GM20000 (cell line): ENCODE results near the gene PRDM16.

Experiments used
- DNase-seq: peaks from one replicate; pipeline ENCODE4 v3.0.0; 2012; ENCODE audit warnings: low spot score
- CTCF ChIP-seq: IDR thresholded peaks from 2 replicates; pipeline ENCODE4 v1.5.1; 2012; ENCODE audit warnings: mild to moderate bottlenecking, control low read depth; ENCODE audit errors: extremely low read depth, missing control alignments

PRDM16 gene

GRCh38 chr1:3481836-3482375 is 412.9 kb downstream of the PRDM16 start:
- TF ChIP-seq CTCF: no peak
- no peak for DNase-seq

- no peak for DNase-seq
- TF ChIP-seq CTCF: no peak
Observed at GRCh38 chr1:3482378-3482849, 413.4 kb downstream of the PRDM16 start.

DNA sequence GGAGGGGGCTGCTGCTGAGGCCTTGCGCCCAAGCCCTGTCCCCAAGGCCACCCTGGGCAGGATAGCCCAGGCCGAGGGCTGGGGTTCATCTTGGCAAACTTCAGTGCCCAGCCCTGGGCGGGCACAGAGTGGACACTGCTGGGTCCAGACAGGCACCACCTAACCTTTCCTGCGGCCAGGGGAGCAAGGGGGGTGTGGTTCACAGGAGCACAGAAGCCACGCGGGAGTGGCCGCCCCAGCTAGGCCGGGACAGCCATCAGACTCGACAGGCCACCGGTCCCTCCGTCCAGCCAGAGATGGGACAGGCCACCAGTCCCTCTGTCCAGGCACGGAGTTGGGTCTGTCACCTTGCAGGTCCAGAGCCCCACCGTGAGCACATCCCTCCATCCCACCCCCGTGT is 414.4 kb downstream of the PRDM16 start:
- TF ChIP-seq CTCF: no peak

DNA sequence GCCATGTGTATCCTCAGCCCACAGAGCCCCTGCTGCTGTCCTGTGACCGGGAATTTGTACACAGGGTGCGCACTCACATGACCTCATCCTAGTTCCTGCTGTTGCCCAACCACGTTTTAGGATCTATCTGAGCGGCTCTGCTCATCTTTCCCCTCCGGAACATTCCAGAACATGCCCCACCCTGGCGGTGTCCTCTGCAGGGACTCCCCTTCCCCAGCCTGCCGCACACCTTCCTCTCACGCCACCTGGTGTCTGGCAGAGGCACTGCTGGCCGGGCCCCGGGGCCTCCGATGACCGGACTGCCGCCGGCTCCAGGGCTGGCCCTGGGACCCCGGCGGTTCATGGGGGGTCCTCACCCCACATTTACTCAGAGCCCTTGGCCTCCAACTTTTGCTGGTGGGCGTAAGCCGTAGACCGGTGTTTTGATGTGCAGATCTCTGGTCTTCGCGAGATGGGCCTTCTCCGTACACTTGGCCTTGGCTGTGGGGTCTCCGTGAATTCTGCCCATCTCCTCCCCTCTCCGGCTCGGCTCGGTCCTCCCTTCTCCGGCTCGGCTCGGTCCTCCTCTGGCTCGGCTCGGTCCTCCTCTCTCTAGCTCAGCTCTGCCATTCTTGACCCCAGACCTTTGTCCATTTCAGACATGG is 414.9 kb downstream of the PRDM16 start:
- peak; percentile 79 for DNase-seq

More for the DNA sequence above, 414.4 kb downstream of the PRDM16 start:
- DNase-seq: no peak

DNA sequence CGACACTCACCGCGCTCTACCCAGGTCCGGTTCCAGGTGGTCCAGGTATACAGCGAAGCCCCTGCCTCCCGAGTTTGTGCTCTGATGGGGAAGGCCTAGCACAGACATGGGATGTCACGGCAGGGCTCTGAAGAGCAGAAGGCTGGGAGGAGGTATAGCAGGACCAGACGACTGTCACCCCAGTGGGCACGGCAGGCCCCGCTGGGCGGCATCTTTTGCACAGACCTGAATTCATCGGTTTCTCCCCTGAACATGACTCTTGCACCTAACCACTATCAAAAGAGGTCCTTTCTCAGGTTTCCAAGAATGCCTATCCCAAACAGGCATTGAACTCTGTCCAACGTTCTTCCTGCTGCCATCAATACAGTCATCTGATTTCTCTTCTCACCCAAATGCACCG is 416.0 kb downstream of the PRDM16 start:
- no peak for DNase-seq
- TF ChIP-seq CTCF: no peak

More for the DNA sequence above, 414.9 kb downstream of the PRDM16 start:
- peak; percentile 51 for TF ChIP-seq CTCF
